OCI-M2 (cell line): ENCODE data around the gene KNG1.

Source experiments
- DNase-seq: peaks from one replicate; lab custom pipeline; 2025; ENCODE audit not compliant: unreplicated experiment; lab: John Stamatoyannopoulos, UW

KNG1 gene

GRCh38 chr3:186772701-186773417, 55.7 kb downstream of the KNG1 start:
- DNase-seq, result no peak

GRCh38 chr3:186775999-186776398, 58.8 kb downstream of the KNG1 start:
- no peak for DNase-seq

GRCh38 chr3:186779204-186779603, 62.0 kb downstream of the KNG1 start:
- no peak for DNase-seq

DNA sequence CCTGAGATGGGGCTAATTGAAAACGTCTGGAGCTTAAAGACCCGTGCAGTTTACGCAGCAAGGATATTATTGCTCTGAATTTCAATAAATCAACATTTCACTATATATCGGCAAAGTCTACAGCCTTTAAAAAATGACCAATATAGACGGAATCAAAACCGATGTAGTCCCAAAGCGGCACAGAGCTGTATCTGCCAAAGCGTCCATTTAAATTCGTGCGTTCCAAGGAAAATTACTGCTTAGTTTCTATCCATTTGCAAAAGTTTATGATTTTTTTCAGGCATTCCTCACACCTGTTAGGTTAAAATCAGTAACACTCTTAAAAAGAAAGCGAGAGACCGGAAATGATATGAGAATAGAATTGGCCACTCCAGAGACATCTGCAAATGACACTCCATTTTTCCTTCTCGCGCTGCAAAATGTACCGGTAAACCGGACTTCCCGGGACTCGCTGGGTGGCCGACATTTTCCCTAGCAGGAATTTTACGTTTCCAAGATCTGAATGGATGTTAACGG, 65.4 kb downstream of the KNG1 start:
- no peak for DNase-seq

GRCh38 chr3:186783058-186783730, 66.0 kb downstream of the KNG1 start, which contains the start of gene EIF4A2:
Gene EIF4A2, plus strand, starts transcription at chr3:186783577. Its CDS starts 34 bp downstream, at chr3:186783611.
- no peak for DNase-seq

DNA sequence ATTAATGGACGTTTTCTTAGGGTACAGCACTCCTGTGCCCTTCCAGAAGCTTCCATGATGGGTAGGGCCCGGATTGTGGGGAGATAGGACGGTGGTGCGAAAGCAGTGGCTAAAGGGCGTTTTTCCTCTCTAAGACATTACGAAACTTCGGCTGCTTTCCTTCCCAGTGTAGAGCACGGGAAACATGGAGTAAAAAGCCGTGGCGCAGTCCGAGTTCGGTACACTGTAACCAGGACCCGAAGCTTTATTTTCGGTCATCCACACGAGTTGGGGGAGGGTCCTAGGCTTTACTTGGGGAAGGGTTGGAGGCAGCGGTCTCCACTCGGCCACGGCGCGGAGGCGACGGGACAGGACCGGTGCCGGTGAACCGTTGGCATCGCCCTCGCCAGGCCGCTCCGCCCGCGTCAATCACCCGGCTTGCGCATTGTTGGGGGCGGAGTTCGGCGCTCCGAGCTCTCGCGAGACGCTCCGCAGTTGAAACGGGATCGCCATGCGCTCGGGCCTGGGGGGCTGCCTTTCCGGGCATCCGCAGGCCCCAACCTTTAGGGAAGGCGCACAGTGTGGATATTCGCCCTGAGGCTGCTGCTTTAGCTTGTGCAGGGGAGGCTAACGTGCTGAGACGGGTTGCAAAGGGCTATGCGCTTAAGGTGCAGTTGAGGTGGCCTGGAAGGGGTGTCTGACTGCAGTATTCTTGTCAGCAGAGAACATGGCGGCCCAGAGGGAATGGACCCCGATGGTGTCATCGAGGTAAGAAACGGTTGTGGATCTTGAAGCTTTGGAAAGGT, 66.8 kb downstream of the KNG1 start:
- DNase-seq, result no peak

- DNase-seq, result no peak
These were observed 67.8 kb downstream of the KNG1 start for GRCh38 chr3:186784820-186785494.

DNA sequence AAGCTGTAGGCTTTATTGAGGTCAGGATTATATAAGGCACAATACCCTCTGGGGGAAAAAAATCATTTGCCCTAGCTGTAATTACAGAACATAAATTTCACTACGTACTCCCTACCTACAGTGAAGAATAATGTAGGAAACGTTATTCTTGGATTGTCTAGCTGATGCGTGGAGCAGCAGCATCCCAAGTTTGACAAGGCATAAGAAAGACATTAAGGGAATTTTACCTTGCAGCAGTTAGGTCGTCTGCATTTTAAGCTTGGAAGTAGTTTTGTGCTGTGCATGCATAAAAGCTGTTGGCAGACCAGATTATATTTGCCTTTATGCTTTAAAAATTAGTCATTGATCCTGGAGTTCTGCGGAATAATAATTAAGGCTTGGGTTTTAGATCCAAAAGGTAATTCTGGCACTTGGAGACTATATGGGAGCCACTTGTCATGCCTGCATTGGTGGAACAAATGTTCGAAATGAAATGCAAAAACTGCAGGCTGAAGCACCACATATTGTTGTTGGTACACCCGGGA, 68.4 kb downstream of the KNG1 start:
- no peak for DNase-seq

DNA sequence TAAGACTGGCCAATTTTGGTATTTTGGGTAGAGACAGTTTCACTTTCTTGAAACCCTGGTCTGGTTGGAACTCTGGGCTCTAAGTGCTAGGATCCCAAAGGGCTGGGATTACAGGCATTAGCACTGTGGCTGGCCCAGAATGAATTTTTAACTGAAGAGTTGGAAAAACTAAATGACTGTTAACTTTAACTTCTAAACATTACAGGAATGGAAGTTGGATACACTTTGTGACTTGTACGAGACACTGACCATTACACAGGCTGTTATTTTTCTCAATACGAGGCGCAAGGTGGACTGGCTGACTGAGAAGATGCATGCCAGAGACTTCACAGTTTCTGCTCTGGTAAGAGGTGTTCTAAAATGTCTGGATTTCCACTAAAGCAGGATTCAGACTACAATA, 69.8 kb downstream of the KNG1 start:
- no peak for DNase-seq

DNA sequence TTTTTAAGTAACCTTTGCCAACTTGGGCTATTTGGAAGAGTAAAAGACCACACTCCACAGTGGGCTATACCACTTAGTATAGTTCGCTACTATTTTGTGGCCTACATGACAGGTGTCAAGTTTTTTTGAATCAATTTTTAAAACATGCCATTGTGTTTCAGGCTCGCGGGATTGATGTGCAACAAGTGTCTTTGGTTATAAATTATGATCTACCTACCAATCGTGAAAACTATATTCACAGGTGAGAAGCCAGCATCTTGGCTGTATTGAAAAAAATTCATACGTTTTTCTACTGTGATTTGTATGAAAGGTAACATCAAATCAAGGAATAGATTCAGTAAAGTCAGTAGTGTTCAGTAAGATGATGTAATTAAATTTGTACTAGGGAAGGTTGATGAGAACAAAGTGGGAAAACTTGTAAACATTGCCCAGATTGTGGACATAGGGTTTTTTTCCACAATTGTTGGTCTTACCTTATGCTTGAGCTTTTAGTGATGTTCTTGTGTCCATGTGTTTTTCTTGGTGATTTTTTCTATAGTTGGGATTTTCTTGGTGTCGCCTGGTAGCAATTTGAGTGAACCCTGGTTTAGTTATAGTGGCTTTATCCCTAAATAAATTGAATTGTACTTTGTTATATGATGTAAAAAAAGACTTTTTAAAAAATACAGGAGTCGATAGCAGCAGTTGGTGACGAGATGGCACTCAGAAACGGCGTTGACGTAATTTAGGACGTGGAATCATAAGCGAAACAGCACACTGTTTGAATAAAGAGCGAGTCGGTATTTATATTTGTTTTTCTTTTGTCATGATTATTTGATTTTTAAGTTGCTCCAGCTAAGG, 70.7 kb downstream of the KNG1 start:
- DNase-seq, result no peak

DNA sequence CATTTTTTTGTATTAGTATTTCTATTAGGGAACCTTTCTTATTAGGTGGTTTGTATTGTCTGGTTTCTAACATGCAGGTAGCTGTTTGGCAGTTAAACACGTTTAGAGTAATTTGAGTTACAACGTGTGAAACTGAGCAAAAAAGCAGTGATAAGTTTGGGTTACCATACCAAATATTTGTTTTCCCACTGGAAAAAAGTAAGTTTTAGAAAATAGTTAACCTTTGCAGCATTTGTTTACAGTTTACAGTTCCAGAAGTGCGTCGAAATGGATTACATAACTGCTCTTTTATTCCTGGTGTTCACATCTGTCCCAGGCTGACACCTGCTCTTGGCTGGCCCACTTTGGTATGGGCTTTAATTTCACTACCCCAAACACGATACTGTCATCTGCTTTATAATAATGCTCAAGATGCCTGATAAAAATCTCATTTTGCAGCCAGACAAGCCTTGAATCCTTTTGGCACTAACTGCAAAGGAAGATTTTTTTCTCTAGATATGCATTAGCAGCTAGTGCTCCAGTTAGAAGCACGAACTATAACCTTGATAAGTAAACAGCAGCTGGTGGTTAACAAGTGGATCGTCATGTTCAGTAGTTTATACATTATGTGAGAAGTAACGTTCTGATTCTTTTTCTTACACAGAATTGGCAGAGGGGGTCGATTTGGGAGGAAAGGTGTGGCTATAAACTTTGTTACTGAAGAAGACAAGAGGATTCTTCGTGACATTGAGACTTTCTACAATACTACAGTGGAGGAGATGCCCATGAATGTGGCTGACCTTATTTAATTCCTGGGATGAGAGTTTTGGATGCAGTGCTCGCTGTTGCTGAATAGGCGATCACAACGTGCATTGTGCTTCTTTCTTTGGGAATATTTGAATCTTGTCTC, 71.6 kb downstream of the KNG1 start:
- no peak for DNase-seq

DNA sequence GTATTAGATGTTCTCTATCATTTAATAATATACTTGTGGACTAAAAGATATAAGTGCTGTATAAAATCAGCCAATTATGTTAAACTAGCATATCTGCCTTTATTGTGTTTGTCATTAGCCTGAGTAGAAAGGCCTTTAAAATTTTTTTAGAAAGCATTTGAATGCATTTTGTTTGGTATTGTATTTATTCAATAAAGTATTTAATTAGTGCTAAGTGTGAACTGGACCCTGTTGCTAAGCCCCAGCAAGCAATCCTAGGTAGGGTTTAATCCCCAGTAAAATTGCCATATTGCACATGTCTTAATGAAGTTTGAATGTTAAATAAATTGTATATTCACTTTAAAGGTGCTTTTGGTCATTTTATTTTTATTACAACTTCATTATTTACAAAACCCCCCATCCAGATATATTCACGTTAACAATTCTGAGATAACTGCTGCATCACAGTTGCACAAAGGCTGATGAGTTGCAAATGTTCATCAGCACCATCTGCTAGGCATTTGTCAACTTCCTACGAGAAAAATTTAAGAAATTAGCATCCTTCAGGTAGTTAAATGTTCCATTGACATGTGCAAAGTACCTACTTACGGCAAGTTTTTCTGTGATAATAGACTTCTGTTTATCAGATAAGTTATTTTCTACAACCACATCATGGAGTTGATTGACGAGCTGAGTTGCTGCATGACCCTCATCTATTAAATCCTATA, 72.5 kb downstream of the KNG1 start:
- no peak for DNase-seq

- peak; percentile 50 for DNase-seq
These were observed 73.3 kb downstream of the KNG1 start for GRCh38 chr3:186790261-186790981.
